WTC11 (cell line): ENCODE data around the gene FGFR3. TPM values are rescaled to one million over a fixed set of nuclear protein-coding genes. Genes with fewer than 3 reads are reported as not detected.

Source experiments
- ATAC-seq: fragments of 200-7000 bp; cut with Tn5 transposase; 2 replicates; pipeline ENCODE4 v1.10.0; 2021; ENCODE audit warnings: mild to moderate bottlenecking, moderate library complexity
- CTCF ChIA-PET: fragments of 300-600 bp; sonication (Branson Sonifier 250); formaldehyde crosslinking; loops from one replicate; lab custom pipeline; 2021; ENCODE audit warnings: antibody characterized with exemption; lab: Charles Lee
- POLR2A ChIA-PET: fragments of 350-600 bp; sonication (Branson Sonifier 250); formaldehyde crosslinking; loops from one replicate; lab custom pipeline; 2021; ENCODE audit warnings: antibody characterized with exemption; lab: Charles Lee
- DNase-seq: peaks from one replicate; pipeline ENCODE4 v3.0.0; 2021; ENCODE audit warnings: low spot score
- H3K27ac Mint-ChIP-seq: 2 replicates; pipeline ENCODE4 v1.8.0; 2021; ENCODE audit warnings: mixed read lengths
- H3K27me3 Mint-ChIP-seq: 2 replicates; pipeline ENCODE4 v1.8.0; 2021; ENCODE audit warnings: low read depth, mild to moderate bottlenecking, moderate library complexity, mixed read lengths
- H3K36me3 Mint-ChIP-seq: 2 replicates; pipeline ENCODE4 v1.8.0; 2021; ENCODE audit warnings: mixed read lengths
- H3K4me1 Mint-ChIP-seq: 2 replicates; pipeline ENCODE4 v1.8.0; 2022; ENCODE audit warnings: mixed read lengths
- H3K4me3 Mint-ChIP-seq: 2 replicates; pipeline ENCODE4 v1.8.0; 2021; ENCODE audit warnings: mild to moderate bottlenecking, moderate library complexity, mixed read lengths
- H3K9me3 Mint-ChIP-seq: 2 replicates; pipeline ENCODE4 v1.8.0; 2021; ENCODE audit warnings: mixed read lengths
- AR ChIP-seq: fragments of 250-450 bp; sonication (Bioruptor Pico); IDR thresholded peaks from 2 replicates; pipeline ENCODE4 v1.9.0; 2021; ENCODE audit warnings: mild to moderate bottlenecking
- ATF3 ChIP-seq: sonication (generic); formaldehyde crosslinking; conservative IDR thresholded peaks from 2 replicates; pipeline ENCODE4 v1.8.1; 2022; ENCODE audit warnings: mild to moderate bottlenecking, missing genetic modification reagents
- CREM ChIP-seq: sonication (generic); formaldehyde crosslinking; IDR thresholded peaks from 2 replicates; pipeline ENCODE4 v1.8.1; 2022; ENCODE audit warnings: mild to moderate bottlenecking, missing genetic modification reagents, moderate library complexity
- GABPB1 ChIP-seq: sonication (generic); formaldehyde crosslinking; IDR thresholded peaks from 2 replicates; pipeline ENCODE4 v1.8.1; 2023; ENCODE audit warnings: mild to moderate bottlenecking, missing genetic modification reagents
- SOX15 ChIP-seq: fragments of 250-450 bp; sonication (Bioruptor Pico); IDR thresholded peaks from 2 replicates; pipeline ENCODE4 v1.9.0; 2021; ENCODE audit warnings: mild to moderate bottlenecking
- TEAD1 ChIP-seq: sonication (generic); formaldehyde crosslinking; IDR thresholded peaks from 2 replicates; pipeline ENCODE4 v1.8.0; 2022; ENCODE audit warnings: mild to moderate bottlenecking, missing genetic modification reagents
- TP53 ChIP-seq: sonication (generic); formaldehyde crosslinking; IDR thresholded peaks from 2 replicates; pipeline ENCODE4 v1.8.1; 2023; ENCODE audit warnings: mild to moderate bottlenecking, missing genetic modification reagents
- USF1 ChIP-seq: sonication (generic); formaldehyde crosslinking; IDR thresholded peaks from 2 replicates; pipeline ENCODE4 v1.8.0; 2022; ENCODE audit warnings: mild to moderate bottlenecking, missing genetic modification reagents
- ZNF219 ChIP-seq: sonication (generic); formaldehyde crosslinking; IDR thresholded peaks from 2 replicates; pipeline ENCODE4 v1.8.0; 2023; ENCODE audit warnings: missing genetic modification reagents, mild to moderate bottlenecking, borderline replicate concordance
- total RNA-seq: library from RNA; stranded (reverse); gene quantifications from 3 replicates; pipeline ENCODE4 v1.2.3, GENCODE V29; 2021
- TF ChIP-seq, protein P1 (sequence below): sonication (generic); formaldehyde crosslinking; IDR thresholded peaks from 2 replicates; pipeline ENCODE4 v1.8.1; 2023; ENCODE audit warnings: mild to moderate bottlenecking, missing genetic modification reagents, borderline replicate concordance

FGFR3 gene
- total RNA-seq, 1 experiment from 2014 or later = 19.9 TPM

- TF ChIP-seq, protein P1, sequence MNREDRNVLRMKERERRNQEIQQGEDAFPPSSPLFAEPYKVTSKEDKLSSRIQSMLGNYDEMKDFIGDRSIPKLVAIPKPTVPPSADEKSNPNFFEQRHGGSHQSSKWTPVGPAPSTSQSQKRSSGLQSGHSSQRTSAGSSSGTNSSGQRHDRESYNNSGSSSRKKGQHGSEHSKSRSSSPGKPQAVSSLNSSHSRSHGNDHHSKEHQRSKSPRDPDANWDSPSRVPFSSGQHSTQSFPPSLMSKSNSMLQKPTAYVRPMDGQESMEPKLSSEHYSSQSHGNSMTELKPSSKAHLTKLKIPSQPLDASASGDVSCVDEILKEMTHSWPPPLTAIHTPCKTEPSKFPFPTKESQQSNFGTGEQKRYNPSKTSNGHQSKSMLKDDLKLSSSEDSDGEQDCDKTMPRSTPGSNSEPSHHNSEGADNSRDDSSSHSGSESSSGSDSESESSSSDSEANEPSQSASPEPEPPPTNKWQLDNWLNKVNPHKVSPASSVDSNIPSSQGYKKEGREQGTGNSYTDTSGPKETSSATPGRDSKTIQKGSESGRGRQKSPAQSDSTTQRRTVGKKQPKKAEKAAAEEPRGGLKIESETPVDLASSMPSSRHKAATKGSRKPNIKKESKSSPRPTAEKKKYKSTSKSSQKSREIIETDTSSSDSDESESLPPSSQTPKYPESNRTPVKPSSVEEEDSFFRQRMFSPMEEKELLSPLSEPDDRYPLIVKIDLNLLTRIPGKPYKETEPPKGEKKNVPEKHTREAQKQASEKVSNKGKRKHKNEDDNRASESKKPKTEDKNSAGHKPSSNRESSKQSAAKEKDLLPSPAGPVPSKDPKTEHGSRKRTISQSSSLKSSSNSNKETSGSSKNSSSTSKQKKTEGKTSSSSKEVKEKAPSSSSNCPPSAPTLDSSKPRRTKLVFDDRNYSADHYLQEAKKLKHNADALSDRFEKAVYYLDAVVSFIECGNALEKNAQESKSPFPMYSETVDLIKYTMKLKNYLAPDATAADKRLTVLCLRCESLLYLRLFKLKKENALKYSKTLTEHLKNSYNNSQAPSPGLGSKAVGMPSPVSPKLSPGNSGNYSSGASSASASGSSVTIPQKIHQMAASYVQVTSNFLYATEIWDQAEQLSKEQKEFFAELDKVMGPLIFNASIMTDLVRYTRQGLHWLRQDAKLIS (CRISPR knock-in tag) = no peak
- TF ChIP-seq TP53 (CRISPR knock-in tag) = no peak
- no peak for TF ChIP-seq ZNF219 (CRISPR knock-in tag)
- no peak for TF ChIP-seq SOX15
- TF ChIP-seq, all 79 proteins: peak for 0
Measured at GRCh38 chr4:1799387-1800375, 6.6 kb downstream of the FGFR3 start (continued).

DNA sequence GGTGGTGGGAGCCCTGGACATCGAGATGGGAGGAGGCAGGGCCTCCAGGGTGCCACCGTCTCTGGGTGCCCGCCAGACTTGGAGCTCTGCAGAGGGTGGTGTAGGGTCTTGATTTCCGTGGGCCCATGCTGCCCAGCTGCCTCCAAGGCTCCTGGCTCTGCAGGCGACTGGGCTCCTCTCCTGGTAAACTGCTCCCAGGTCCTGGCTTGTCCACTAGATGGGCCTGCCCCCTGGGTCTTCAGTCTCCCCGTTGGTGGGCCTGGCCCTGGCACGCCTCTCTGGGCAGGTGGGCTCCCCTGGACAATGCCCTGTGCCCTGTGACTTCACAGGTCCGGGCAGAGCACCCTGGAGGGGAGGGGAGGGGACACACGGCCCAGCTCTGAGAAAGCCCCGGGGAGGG lies 7.7 kb downstream of the FGFR3 start:
- DNase-seq (no peak), ATAC-seq (no peak)
- H3K27ac Mint-ChIP-seq = 0 out of 2 replicates have a peak overlapping the region, but pooled peaks have one; percentile 45
- H3K27me3 Mint-ChIP-seq = peaks cover 9% of the 10 kb centered on the region
- no peaks in the 10 kb centered on the region for H3K4me1 Mint-ChIP-seq
- H3K36me3 Mint-ChIP-seq = no peaks in the 10 kb centered on the region
- ChIA-PET CTCF (interaction anchor here (0.9 to 11.1 kb wide), 4 partner anchors 9 to 52 kb away, joined by 3 to 115 read pairs (median 6); no protein-coding TSS in a partner anchor), POLR2A (no interaction called here)
- no peak for TF ChIP-seq ATF3
- H3K4me3 Mint-ChIP-seq = no peak overlapping the region
- H3K9me3 Mint-ChIP-seq = no peaks in the 10 kb centered on the region

DNA sequence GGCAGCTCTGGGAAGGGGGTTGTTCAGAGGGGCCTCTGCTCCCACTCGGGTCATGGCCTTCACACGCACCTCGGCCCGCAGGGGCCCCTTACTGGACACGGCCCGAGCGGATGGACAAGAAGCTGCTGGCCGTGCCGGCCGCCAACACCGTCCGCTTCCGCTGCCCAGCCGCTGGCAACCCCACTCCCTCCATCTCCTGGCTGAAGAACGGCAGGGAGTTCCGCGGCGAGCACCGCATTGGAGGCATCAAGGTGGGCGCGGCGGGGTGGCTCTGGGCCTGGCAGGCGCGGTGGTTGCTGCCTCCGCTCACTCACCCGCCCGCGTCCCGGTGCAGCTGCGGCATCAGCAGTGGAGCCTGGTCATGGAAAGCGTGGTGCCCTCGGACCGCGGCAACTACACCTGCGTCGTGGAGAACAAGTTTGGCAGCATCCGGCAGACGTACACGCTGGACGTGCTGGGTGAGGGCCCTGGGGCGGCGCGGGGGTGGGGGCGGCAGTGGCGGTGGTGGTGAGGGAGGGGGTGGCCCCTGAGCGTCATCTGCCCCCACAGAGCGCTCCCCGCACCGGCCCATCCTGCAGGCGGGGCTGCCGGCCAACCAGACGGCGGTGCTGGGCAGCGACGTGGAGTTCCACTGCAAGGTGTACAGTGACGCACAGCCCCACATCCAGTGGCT lies 8.3 kb downstream of the FGFR3 start:
- DNase-seq (no peak), ATAC-seq (no peak)
- Mint-ChIP-seq H3K4me3 (no peak overlapping the region), H3K36me3 (no peaks in the 10 kb centered on the region), H3K4me1 (no peaks in the 10 kb centered on the region), H3K9me3 (no peaks in the 10 kb centered on the region), H3K27ac (no peak overlapping the region), H3K27me3 (peaks cover 4% of the 10 kb centered on the region)
- ChIA-PET CTCF (interaction anchor here (0.8 to 10.0 kb wide), 4 partner anchors 11 to 53 kb away, joined by 3 to 188 read pairs (median 6); no protein-coding TSS in a partner anchor), POLR2A (no interaction called here)
- TF ChIP-seq TEAD1 (CRISPR knock-in tag) = no peak
- no peak for TF ChIP-seq USF1 (CRISPR knock-in tag)
- no peak for TF ChIP-seq CREM (CRISPR knock-in tag)

GRCh38 chr4:1802151-1802715 lies 9.1 kb downstream of the FGFR3 start:
- CTCF ChIA-PET = interaction anchor here (0.8 to 10.0 kb wide), 4 partner anchors 10 to 109 kb away, joined by 4 to 188 read pairs (median 5); no protein-coding TSS in a partner anchor
- POLR2A ChIA-PET = no interaction called here

More at GRCh38 chr4:1802151-1802715, 9.1 kb downstream of the FGFR3 start:
- Mint-ChIP-seq H3K36me3 (no peaks in the 10 kb centered on the region), H3K4me1 (no peaks in the 10 kb centered on the region), H3K4me3 (no peak overlapping the region), H3K27me3 (no peaks in the 10 kb centered on the region), H3K9me3 (no peaks in the 10 kb centered on the region), H3K27ac (no peak overlapping the region)
- no peak for DNase-seq
- ATAC-seq = no peak
- TF ChIP-seq AR (CRISPR knock-in tag) (no peak), GABPB1 (CRISPR knock-in tag) (peak; percentile 14; the same call in 1 of the 2 replicates)
